GM19438 (cell line): ENCODE measurements around the gene CREB3.

ENCODE experiments used
- ATAC-seq: cut with Tn5 transposase; IDR thresholded peaks from one replicate; pipeline ENCODE4 v1.9.1; 2021; ENCODE audit warnings: low read depth; ENCODE audit not compliant: unreplicated experiment

Gene CREB3, protein sequence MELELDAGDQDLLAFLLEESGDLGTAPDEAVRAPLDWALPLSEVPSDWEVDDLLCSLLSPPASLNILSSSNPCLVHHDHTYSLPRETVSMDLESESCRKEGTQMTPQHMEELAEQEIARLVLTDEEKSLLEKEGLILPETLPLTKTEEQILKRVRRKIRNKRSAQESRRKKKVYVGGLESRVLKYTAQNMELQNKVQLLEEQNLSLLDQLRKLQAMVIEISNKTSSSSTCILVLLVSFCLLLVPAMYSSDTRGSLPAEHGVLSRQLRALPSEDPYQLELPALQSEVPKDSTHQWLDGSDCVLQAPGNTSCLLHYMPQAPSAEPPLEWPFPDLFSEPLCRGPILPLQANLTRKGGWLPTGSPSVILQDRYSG

GRCh38 chr9:35732185-35732799 is at the start of gene CREB3, which contains the start of gene TLN1:
Gene CREB3, plus strand, starts transcription at chr9:35732666. Its CDS starts 107 bp downstream, at chr9:35732773.
Gene TLN1, minus strand, starts transcription at chr9:35732195. Its CDS starts 6,501 bp downstream, at chr9:35725694.
- peak; percentile 71 for ATAC-seq

DNA sequence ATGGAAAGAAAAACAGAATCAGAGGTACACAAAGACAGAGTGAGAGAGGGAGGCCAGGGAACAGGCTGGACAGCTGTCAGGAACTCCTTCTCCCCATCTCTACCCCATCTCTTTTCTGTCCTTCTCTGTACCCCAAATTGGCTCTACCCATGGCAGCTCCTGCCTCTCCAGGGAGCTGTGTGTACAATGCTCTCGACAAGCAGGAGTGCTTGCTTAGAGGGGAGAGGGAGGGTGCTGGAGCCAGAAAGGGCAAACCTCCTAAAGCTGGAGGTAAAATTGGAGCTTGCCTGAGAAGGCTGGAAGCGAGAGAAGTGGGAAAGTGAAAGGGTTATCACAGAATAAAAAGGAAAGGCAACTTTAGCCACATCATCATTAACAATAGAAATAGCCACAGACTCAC is 49.1 kb upstream of the CREB3 start:
- no peak for ATAC-seq

GRCh38 chr9:35684921-35685320 is 47.5 kb upstream of the CREB3 start:
- ATAC-seq, result no peak

DNA sequence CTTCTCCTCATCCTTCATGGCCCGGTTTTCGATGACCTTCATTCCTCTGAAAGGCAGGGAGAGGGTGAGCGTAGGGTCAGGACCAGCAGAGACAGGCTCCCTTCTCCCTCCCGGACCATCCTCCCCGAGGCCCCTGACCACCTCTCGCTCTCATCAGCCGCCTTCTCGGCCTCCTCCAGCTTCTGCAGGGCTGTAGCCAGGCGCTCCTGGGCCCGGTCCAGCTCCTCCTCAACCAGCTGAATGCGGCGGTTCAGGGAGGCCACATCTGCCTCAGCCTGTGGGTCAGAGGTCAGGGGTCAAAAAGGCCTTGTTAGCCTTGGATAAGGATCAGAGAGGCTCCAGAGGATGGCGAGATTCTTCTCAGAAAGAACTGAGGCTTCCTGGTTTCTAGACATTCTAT is 47.0 kb upstream of the CREB3 start:
- no peak for ATAC-seq

DNA sequence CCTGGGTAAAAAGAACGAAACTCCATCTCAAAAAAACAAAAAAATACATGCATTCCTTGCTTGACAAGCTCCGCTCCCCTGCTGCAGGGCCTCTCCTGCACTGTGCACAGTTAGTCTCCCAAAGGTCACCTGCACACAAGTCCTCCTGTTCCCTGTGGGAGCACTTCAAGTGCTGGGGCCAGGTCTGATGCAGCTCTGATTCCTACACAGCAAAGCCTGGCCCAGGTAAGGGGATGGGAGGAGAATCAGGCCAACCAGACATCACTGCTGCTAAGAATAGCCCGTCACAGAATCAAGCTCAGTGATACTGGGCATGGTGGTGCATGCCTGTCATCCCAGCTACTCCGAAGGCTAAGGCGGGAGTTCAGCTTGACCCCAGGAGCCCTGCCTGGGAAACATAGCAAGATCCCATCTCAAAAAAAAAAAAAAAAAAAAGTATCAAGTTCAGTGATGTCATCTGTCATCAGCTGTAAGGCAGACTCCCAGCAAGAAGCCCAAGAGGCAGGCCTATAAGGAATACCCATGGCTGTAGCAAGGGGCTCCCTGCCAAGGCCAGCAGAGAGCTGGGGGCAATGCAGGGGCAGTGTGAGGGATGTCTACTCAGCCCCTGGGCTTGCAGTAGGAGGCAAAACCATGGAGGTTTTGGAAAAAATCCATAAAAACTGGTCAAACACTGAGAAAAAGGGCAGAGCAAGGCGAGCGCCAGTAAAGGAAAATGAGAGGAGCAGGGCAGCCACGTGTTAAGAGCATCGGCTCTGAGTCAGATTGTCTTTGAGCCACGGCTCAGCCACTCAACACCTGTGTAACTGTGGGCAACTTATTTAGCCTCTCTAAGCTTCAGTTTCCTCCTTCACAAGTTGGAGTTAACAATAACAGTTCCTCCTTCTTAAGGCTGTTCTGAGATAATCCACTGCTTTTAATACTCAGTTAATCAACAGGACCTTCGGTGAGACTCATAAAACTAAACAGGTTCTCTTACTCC is 46.0 kb upstream of the CREB3 start:
- ATAC-seq, result no peak

DNA sequence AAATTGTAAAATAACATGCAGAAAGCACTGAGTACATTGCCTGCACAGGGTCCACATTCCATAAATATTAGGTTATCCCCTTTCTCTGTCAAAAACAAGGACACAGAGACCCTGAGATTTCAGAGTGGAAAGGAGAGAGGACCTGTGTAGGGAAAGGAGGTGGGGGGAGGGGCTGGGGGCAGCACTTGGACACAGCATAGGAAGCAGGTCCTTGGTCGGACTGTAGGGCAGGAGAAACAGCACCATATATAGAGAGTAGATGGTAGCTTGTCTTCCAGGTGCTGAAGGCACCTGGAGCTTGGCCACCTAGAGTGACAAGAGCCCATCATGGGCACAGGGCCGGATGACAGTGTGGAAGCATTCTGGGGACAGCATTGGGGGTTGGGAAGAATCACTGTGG is 45.2 kb upstream of the CREB3 start:
- no peak for ATAC-seq

DNA sequence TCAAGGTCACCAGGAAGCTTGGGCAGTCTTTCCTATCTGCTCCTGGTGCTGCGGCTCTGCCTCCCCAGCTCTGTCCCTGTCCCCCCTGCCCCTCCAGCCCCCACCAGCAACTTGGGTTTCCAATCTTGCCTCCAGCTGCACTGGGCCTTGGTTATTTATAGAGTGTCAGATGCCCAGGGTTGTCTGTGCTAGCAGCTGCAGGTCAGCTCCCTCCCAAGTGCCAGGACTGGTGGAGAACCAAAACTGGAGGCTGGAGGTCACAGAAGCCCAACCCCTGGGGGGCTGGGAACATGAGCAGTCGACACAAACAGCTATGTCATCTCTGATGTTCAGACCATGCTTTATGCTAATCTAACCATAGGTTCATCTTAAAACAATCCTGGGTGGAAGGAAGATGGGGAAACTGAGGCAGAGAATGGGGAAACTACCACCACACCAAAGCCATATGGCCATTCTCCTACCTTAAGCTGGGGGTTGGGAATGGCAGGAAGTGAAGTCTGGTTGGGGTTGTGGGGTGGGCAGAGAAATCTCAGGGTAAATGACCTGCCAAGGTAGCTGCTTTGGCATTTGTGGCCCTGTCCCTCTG is 44.4 kb upstream of the CREB3 start:
- no peak for ATAC-seq

GRCh38 chr9:35688558-35689541 is 43.6 kb upstream of the CREB3 start:
- ATAC-seq, result no peak

- no peak for ATAC-seq
Measured at GRCh38 chr9:35689542-35690293, 42.7 kb upstream of the CREB3 start, which contains the start of gene TPM2. Gene TPM2, minus strand, starts transcription at chr9:35689925. Its CDS starts 108 bp downstream, at chr9:35689817.

DNA sequence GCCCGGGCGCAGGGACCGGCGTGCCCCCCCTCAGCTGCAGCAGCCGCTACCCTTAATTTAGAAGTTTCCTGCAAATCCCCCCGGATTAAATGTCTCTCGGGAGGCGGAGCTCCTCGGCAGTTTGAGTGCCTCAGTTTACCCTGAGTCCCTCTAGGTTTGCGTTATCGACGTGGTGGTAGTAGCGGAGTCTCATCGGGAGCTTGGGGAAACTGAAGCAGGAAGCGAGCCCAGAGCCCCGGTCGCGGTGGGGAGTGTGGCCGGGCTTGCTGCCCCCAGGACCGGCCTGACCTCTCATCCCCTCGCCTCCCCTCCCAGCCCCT is 42.2 kb upstream of the CREB3 start:
- no peak for ATAC-seq

DNA sequence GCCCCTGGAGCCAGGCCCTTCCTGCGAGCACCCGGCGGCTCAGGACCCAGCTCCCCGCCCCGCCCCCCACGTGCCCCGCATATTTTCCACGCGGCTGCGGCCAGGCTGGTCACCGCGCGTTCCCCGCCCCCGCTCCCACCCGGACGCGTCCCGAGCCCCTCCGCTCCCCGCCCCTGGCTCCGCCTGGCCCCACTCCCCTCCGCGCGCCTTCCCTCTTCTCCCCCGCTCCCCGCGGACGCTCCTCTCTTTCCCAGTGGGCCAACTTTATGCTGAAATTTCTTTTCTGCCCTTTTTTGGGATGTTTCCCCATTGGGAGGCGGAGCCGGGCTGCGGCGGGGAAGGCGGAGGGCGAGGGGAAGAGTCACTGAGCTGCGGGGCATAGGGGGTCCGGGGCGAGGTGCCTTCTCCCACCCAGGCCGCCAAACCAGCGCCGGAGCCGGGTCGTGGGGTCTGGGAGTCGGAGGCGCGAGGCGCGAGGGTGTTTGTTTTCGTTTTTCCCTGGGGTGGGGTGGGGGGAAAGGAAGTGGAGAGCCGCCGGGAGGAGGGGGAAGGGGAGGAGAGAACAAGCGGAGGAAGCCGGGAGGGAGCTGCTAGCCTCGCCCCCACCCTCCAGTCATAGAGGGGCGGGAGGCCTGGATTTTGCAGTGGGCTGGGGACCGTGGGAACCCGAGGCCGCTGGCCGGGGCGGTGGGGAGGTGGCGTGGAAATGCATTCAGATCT is 41.7 kb upstream of the CREB3 start:
- no peak for ATAC-seq

GRCh38 chr9:35691334-35691650 is 41.2 kb upstream of the CREB3 start:
- ATAC-seq, result no peak

DNA sequence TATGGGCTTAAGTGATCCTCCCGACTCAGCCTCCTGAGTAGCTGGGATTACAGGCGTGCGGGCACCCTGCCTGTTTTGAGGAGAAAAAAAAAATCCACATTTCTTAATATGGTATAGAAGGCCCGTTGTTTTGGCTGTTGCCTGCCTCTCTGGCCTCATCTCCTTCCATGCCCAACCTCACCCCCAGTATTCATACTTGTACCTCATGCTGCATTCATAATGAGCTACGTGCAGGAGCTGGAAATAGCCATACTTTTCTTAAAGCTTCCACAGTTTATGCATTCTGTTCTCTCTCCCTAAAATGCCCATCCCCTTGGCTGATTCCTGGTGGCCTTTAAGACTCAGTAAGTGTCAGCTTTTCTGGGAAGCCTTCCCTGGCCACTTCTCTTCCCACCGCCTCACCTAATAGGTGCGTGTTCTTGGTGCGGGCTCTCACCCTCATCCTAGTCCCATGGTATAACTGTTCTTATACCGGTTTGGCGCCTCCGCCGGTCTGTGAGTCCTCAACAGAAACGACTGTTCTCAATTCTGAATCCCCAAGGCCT is 40.6 kb upstream of the CREB3 start:
- no peak for ATAC-seq

- no peak for ATAC-seq
Measured at GRCh38 chr9:35695943-35696401, 36.5 kb upstream of the CREB3 start.

DNA sequence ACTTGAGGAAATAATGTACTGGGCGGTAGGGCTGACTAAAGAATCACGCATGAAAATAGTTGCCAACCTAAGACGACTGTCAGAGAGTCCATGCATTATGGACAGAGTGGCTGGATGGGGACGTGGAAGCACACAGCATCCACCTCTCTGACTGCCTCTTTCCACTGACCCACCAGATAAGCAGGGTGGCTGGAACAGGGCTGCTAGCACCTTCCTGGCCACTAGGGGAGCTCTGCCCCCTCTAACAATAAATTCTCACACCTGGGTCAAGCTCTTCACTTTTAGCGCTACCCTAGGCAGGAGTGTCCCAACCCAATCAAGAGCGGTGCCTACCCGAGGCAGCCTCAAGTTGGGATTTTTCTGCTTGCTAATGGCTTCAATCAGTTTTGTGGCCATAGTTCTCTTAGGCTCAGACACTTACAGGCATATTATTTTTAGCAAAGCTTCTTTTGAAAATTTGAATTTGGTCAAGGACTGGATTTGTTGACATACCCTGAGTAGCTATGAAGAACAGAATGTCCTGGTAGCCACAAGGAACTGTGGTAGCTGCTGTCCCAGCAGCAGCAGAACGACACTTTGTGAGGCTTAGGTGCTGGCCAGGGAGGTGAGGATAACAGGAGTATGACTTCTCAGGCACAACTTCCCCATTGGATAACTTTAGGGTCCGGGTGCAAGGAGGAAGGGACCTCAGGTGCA is 35.8 kb upstream of the CREB3 start:
- peak; percentile 73 for ATAC-seq

GRCh38 chr9:35697486-35697885 is 35.0 kb upstream of the CREB3 start:
- ATAC-seq, result no peak

- no peak for ATAC-seq
Measured at GRCh38 chr9:35698231-35698630, 34.2 kb upstream of the CREB3 start.
